Upper lobe of right lung (tissue), 1 donor: Measurements from ENCODE around the gene HMGB4. TPM values are rescaled to one million over a fixed set of nuclear protein-coding genes. Genes with fewer than 3 reads are reported as not detected.

Experiments used
- ATAC-seq: fragments of 200-7000 bp; cut with Tn5 transposase; one replicate; pipeline ENCODE4 v1.9.1; 2020; ENCODE audit warnings: mild to moderate bottlenecking, moderate library complexity
- DNase-seq: peaks from one replicate; pipeline ENCODE4 v3.0.0-alpha.2; 2020
- H3K27ac ChIP-seq: fragments of 200-600 bp; one replicate; pipeline ENCODE4 v1.8.0; 2022
- H3K27me3 ChIP-seq: fragments of 200-600 bp; one replicate; pipeline ENCODE4 v1.8.0; 2022; ENCODE audit warnings: mild to moderate bottlenecking
- H3K36me3 ChIP-seq: fragments of 200-600 bp; one replicate; pipeline ENCODE4 v1.8.0; 2022
- H3K4me1 ChIP-seq: fragments of 200-600 bp; one replicate; pipeline ENCODE4 v1.8.0; 2022
- H3K4me3 ChIP-seq: fragments of 200-600 bp; one replicate; pipeline ENCODE4 v1.8.0; 2022; ENCODE audit warnings: mild to moderate bottlenecking
- H3K9me3 ChIP-seq: fragments of 200-600 bp; one replicate; pipeline ENCODE4 v1.8.0; 2022
- CTCF ChIP-seq: fragments of 200-600 bp; IDR thresholded peaks from one replicate; pipeline ENCODE4 v1.8.0; 2022; ENCODE audit warnings: antibody characterized with exemption
- intact Hi-C: fragments of 100-400 bp; cut with DNase I; formaldehyde crosslinking; loops from one replicate; pipeline ENCODE4 v1.11.0; 2022
- total RNA-seq: library from RNA; stranded (reverse); fragmentation: NEBNext Ultra II Directional; extraction: Animal tissue kit (Norgen Biotek cat#: 25700); gene quantifications from one replicate; pipeline ENCODE4 v1.2.1, GENCODE V29; 2021
- donor health status: DM: no; HTN: yes; CAD: no; lungs with severe emphysema.

HMGB4 gene
- total RNA-seq, 1 donor from 2014 or later = not detected

- no peaks in the 10 kb centered on the region for H3K9me3 ChIP-seq
- H3K4me1 ChIP-seq = peaks cover 6% of the 10 kb centered on the region
- intact Hi-C loops = no loop called here
- no peak for ATAC-seq
- no peak overlapping the region for H3K27ac ChIP-seq
- no peak overlapping the region for H3K4me3 ChIP-seq
- no peaks in the 10 kb centered on the region for H3K36me3 ChIP-seq
- no peak for TF ChIP-seq CTCF
- no peak for DNase-seq
- H3K27me3 ChIP-seq = no peaks in the 10 kb centered on the region
Measured at GRCh38 chr1:33897092-33897725, 33.3 kb downstream of the HMGB4 start.

- TF ChIP-seq CTCF = no peak
- no peaks in the 10 kb centered on the region for H3K27me3 ChIP-seq
- H3K9me3 ChIP-seq = no peaks in the 10 kb centered on the region
- H3K36me3 ChIP-seq = no peaks in the 10 kb centered on the region
- H3K4me1 ChIP-seq = no peaks in the 10 kb centered on the region
- no peak overlapping the region for H3K4me3 ChIP-seq
- intact Hi-C loops = no loop called here
- ATAC-seq = no peak
- H3K27ac ChIP-seq = no peak overlapping the region
- no peak for DNase-seq
Measured at GRCh38 chr1:33898406-33898805, 34.5 kb downstream of the HMGB4 start.

DNA sequence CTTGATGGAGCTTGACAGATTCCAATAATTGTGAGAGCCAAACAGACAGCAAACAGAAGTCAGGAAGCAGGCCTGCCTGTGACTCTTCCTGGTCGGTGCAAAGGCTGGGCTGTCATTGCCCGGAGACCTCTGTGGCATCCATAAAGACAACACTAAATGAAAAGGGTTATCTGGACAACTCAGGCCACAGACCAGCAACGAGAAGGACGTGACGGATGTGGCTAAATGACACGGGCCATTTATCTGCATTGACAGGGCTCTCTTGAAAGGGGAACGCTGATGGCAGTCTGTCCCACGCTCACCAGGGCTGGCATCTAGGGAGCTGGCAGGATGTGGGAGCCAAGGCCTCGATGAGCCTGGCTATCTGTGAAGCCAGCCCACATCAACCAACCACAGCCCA is 35.0 kb downstream of the HMGB4 start:
- no peak overlapping the region for H3K4me3 ChIP-seq
- no peaks in the 10 kb centered on the region for H3K36me3 ChIP-seq
- H3K27ac ChIP-seq = no peak overlapping the region
- ATAC-seq (no peak), DNase-seq (no peak)
- intact Hi-C loops = no loop called here
- no peaks in the 10 kb centered on the region for H3K27me3 ChIP-seq
- no peak for TF ChIP-seq CTCF
- no peaks in the 10 kb centered on the region for H3K9me3 ChIP-seq
- H3K4me1 ChIP-seq = no peaks in the 10 kb centered on the region

DNA sequence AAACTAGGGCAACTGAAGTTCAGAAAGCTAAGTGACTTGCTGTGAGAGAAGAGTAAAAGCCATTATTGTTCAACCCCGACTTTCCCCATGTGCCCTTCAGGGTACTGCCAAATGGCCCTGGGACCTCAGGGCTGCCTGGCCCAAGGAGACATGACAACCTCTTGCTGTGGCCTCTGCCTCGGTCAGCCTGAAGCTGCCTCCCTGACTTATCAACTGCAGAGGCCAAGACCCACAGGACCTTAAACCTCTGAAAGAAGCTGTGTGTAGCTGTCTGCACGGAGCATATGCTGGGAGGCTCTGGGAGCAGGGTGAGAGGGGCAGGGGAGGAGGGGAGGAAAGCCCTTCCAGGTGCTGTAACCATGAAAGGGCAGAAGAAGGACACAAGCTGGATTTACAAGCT is 35.9 kb downstream of the HMGB4 start:
- ATAC-seq (no peak), DNase-seq (no peak)
- H3K36me3 ChIP-seq = no peaks in the 10 kb centered on the region
- H3K27ac ChIP-seq = no peak overlapping the region
- intact Hi-C loops = no loop called here
- H3K4me3 ChIP-seq = no peak overlapping the region
- H3K4me1 ChIP-seq = no peaks in the 10 kb centered on the region
- H3K9me3 ChIP-seq = no peaks in the 10 kb centered on the region
- no peaks in the 10 kb centered on the region for H3K27me3 ChIP-seq
- TF ChIP-seq CTCF = no peak

- ATAC-seq (no peak), DNase-seq (no peak)
- Histone ChIP-seq H3K4me3 (no peak overlapping the region), H3K4me1 (no peaks in the 10 kb centered on the region), H3K36me3 (no peaks in the 10 kb centered on the region), H3K9me3 (no peaks in the 10 kb centered on the region), H3K27ac (no peak overlapping the region), H3K27me3 (no peaks in the 10 kb centered on the region)
- intact Hi-C loops = no loop called here
- no peak for TF ChIP-seq CTCF
Measured at GRCh38 chr1:33902486-33903209, 38.8 kb downstream of the HMGB4 start.
